ENCODE data around the gene SFMBT2.

- no peak for TF ChIP-seq CTCF (IDR thresholded peaks at IDR 0.05)
- no peak for TF ChIP-seq POLR2A (IDR thresholded peaks at IDR 0.05)
These were observed 257.1 kb downstream of the SFMBT2 start for GRCh38 chr10:7153750-7154149.

Measured in prostate gland (tissue), 2 donors.